Measurements from ENCODE around the gene SREBF1.

SREBF1 gene

GRCh38 chr17:17870247-17870646, 33.5 kb upstream of the SREBF1 start:
- no peak for TF ChIP-seq POLR2A (IDR thresholded peaks at IDR 0.05; ENCODE audit: low read length)
- TF ChIP-seq GATA1 (IDR thresholded peaks at IDR 0.05; ENCODE audit: low read depth, low read length) = no peak
- DNase-seq = no peak

GRCh38 chr17:17868641-17869522, 32.1 kb upstream of the SREBF1 start:
- DNase-seq = no peak
- no peak for TF ChIP-seq GATA1 (IDR thresholded peaks at IDR 0.05; ENCODE audit: low read depth, low read length)
- TF ChIP-seq POLR2A (IDR thresholded peaks at IDR 0.05; ENCODE audit: low read length) = no peak

GRCh38 chr17:17866897-17867296, 30.1 kb upstream of the SREBF1 start:
- no peak for DNase-seq
- no peak for TF ChIP-seq POLR2A (IDR thresholded peaks at IDR 0.05; ENCODE audit: low read length)
- no peak for TF ChIP-seq GATA1 (IDR thresholded peaks at IDR 0.05; ENCODE audit: low read depth, low read length)

- no peak for DNase-seq
- TF ChIP-seq GATA1 (IDR thresholded peaks at IDR 0.05; ENCODE audit: low read depth, low read length) (no peak), POLR2A (IDR thresholded peaks at IDR 0.05; ENCODE audit: low read length) (no peak)
These were observed 29.6 kb upstream of the SREBF1 start for GRCh38 chr17:17866425-17866824.

- TF ChIP-seq POLR2A (IDR thresholded peaks at IDR 0.05; ENCODE audit: low read length) (no peak), GATA1 (IDR thresholded peaks at IDR 0.05; ENCODE audit: low read depth, low read length) (no peak)
These were observed 28.2 kb upstream of the SREBF1 start for GRCh38 chr17:17865035-17865434.

GRCh38 chr17:17860766-17861107, 24.0 kb upstream of the SREBF1 start:
- no peak for TF ChIP-seq GATA1 (IDR thresholded peaks at IDR 0.05; ENCODE audit: low read depth, low read length)
- no peak for TF ChIP-seq POLR2A (IDR thresholded peaks at IDR 0.05; ENCODE audit: low read length)
- no peak for DNase-seq

More at GRCh38 chr17:17865035-17865434, 28.2 kb upstream of the SREBF1 start:
- no peak for DNase-seq

GRCh38 chr17:17859909-17860765, 23.4 kb upstream of the SREBF1 start:
- DNase-seq = peak; percentile 61 to 85
- TF ChIP-seq POLR2A (IDR thresholded peaks at IDR 0.05; ENCODE audit: low read length) (no peak), GATA1 (IDR thresholded peaks at IDR 0.05; ENCODE audit: low read depth, low read length) (no peak)

- no peak for TF ChIP-seq POLR2A (IDR thresholded peaks at IDR 0.05; ENCODE audit: low read length)
- no peak for TF ChIP-seq GATA1 (IDR thresholded peaks at IDR 0.05; ENCODE audit: low read depth, low read length)
- DNase-seq = no peak
These were observed 20.7 kb upstream of the SREBF1 start for GRCh38 chr17:17857496-17857895.

- DNase-seq = no peak
- TF ChIP-seq GATA1 (IDR thresholded peaks at IDR 0.05; ENCODE audit: low read depth, low read length) (no peak), POLR2A (IDR thresholded peaks at IDR 0.05; ENCODE audit: low read length) (no peak)
These were observed 19.6 kb upstream of the SREBF1 start for GRCh38 chr17:17856386-17856785.

GRCh38 chr17:17855976-17856375, 19.2 kb upstream of the SREBF1 start:
- no peak for TF ChIP-seq POLR2A (IDR thresholded peaks at IDR 0.05; ENCODE audit: low read length)
- TF ChIP-seq GATA1 (IDR thresholded peaks at IDR 0.05; ENCODE audit: low read depth, low read length) = no peak

GRCh38 chr17:17853811-17854447, 17.1 kb upstream of the SREBF1 start:
- DNase-seq = no peak

More at GRCh38 chr17:17855976-17856375, 19.2 kb upstream of the SREBF1 start:
- no peak for DNase-seq

GRCh38 chr17:17852930-17853329, 16.1 kb upstream of the SREBF1 start:
- DNase-seq = no peak
- no peak for TF ChIP-seq POLR2A (IDR thresholded peaks at IDR 0.05; ENCODE audit: low read length)
- no peak for TF ChIP-seq GATA1 (IDR thresholded peaks at IDR 0.05; ENCODE audit: low read depth, low read length)

More at GRCh38 chr17:17853811-17854447, 17.1 kb upstream of the SREBF1 start:
- TF ChIP-seq POLR2A (IDR thresholded peaks at IDR 0.05; ENCODE audit: low read length) = no peak
- no peak for TF ChIP-seq GATA1 (IDR thresholded peaks at IDR 0.05; ENCODE audit: low read depth, low read length)

- no peak for TF ChIP-seq POLR2A (IDR thresholded peaks at IDR 0.05; ENCODE audit: low read length)
- no peak for TF ChIP-seq GATA1 (IDR thresholded peaks at IDR 0.05; ENCODE audit: low read depth, low read length)
- DNase-seq = no peak
These were observed 14.6 kb upstream of the SREBF1 start for GRCh38 chr17:17851103-17852002.

Measured in erythroblast (primary cell).